Adrenal gland (tissue), 5 donors: ENCODE measurements around the gene NPBWR2.

Experiments
- CTCF ChIP-seq, 6 experiments: fragments of 450-650 bp in 4 of 6; fragments of 200-600 bp in 2 of 6; sonication (generic) in 1 of 6; IDR thresholded peaks; 1 replicate in 5 of 6; 2 replicates in 1 of 6; pipeline versions ENCODE4 v1.5.1 to v1.8.0; 2016 to 2021; ENCODE audit warnings: antibody characterized with exemption in 6 of 6, mild to moderate bottlenecking in 2 of 6, moderate library complexity in 1 of 6
- POLR2A ChIP-seq, 2 donors: fragments of 450-650 bp; IDR thresholded peaks; one replicate each; pipeline ENCODE4 v1.6.1; 2017; ENCODE audit warnings: antibody characterized with exemption in 2 of 2, mild to moderate bottlenecking in 2 of 2, moderate library complexity in 1 of 2
- donor health status: DM: no; HTN: no; CAD: no.

- TF ChIP-seq CTCF (IDR thresholded peaks at IDR 0.05) (no peak), POLR2A (IDR thresholded peaks at IDR 0.05) (no peak)
These were observed 21.9 kb upstream of the NPBWR2 start for GRCh38 chr20:64129146-64129782.
